ENCODE results near the gene ATP6V0A4. TPM values are rescaled to one million over a fixed set of nuclear protein-coding genes. Genes with fewer than 3 reads are reported as not detected.

ATP6V0A4 gene
- total RNA-seq, 1 donor from 2014 or later: 0.25 TPM

- Histone ChIP-seq H2AFZ (ENCODE audit: low read depth, low read length) (no peak overlapping the region), H3K27ac (ENCODE audit: low read depth, low read length) (no peak overlapping the region), H3K4me3 (ENCODE audit: insufficient read depth, low read depth, low read length) (no peak overlapping the region), H4K20me1 (ENCODE audit: insufficient read depth, low read length) (no peaks in the 10 kb centered on the region), H3K4me1 (ENCODE audit: insufficient read depth, low read length) (no peaks in the 10 kb centered on the region), H3K4me2 (ENCODE audit: low read length) (no peak overlapping the region), H3K9me3 (ENCODE audit: insufficient read depth, low read depth, low read length) (peaks cover 3% of the 10 kb centered on the region), H3K27me3 (ENCODE audit: insufficient read depth, low read length) (peaks cover 2% of the 10 kb centered on the region), H3K79me2 (ENCODE audit: insufficient read depth, low read length) (no peaks in the 10 kb centered on the region), H3K9ac (ENCODE audit: low read length) (no peak overlapping the region), H3K36me3 (ENCODE audit: insufficient read depth, low read length) (no peaks in the 10 kb centered on the region)
- H3K36me3 Mint-ChIP-seq (ENCODE audit: low read depth, unreplicated experiment): peaks cover 2% of the 10 kb centered on the region
- H3K4me1 Mint-ChIP-seq (ENCODE audit: low read depth, unreplicated experiment): no peaks in the 10 kb centered on the region
- FAIRE-seq (no peak), DNase-seq (ENCODE audit: low read depth) (no peak)
- H3K27ac Mint-ChIP-seq (ENCODE audit: unreplicated experiment): no peak overlapping the region
- H3K27me3 Mint-ChIP-seq (ENCODE audit: low read depth, unreplicated experiment): peaks cover 12% of the 10 kb centered on the region
- no peak overlapping the region for H3K4me3 Mint-ChIP-seq (ENCODE audit: unreplicated experiment)
- TF ChIP-seq, protein P1, sequence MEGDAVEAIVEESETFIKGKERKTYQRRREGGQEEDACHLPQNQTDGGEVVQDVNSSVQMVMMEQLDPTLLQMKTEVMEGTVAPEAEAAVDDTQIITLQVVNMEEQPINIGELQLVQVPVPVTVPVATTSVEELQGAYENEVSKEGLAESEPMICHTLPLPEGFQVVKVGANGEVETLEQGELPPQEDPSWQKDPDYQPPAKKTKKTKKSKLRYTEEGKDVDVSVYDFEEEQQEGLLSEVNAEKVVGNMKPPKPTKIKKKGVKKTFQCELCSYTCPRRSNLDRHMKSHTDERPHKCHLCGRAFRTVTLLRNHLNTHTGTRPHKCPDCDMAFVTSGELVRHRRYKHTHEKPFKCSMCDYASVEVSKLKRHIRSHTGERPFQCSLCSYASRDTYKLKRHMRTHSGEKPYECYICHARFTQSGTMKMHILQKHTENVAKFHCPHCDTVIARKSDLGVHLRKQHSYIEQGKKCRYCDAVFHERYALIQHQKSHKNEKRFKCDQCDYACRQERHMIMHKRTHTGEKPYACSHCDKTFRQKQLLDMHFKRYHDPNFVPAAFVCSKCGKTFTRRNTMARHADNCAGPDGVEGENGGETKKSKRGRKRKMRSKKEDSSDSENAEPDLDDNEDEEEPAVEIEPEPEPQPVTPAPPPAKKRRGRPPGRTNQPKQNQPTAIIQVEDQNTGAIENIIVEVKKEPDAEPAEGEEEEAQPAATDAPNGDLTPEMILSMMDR (IDR thresholded peaks at IDR 0.05; ENCODE audit: insufficient read depth, low read depth, low read length): no peak
- no peak for TF ChIP-seq EZH2 (IDR thresholded peaks at IDR 0.05; ENCODE audit: insufficient read depth, low read length)
- H3K9me3 Mint-ChIP-seq (ENCODE audit: unreplicated experiment): peaks cover 6% of the 10 kb centered on the region
These were observed 11.3 kb upstream of the ATP6V0A4 start for GRCh38 chr7:138809346-138809745.

DNA sequence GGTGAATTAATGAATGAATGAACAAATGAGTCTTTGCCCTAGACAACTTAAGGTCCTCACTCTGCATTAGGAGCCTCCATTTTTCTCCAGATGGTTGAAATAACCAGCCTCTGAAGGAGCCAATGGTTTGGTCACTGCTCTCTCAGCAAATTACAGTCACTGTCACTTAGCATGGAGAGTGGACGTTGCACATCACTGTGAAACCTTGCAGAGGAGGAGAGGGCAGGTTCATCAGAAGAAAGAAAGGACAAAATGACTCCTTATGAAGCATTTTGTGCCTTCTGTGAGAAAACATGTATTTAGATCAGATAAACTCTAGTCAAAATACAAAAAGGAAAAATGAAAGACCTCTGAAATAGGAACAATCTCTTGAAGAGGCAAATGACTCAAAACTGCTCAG, 6.6 kb upstream of the ATP6V0A4 start:
- Mint-ChIP-seq H3K36me3 (ENCODE audit: low read depth, unreplicated experiment) (peaks cover 2% of the 10 kb centered on the region), H3K27ac (ENCODE audit: unreplicated experiment) (no peak overlapping the region), H3K4me1 (ENCODE audit: low read depth, unreplicated experiment) (no peaks in the 10 kb centered on the region), H3K4me3 (ENCODE audit: unreplicated experiment) (no peak overlapping the region), H3K27me3 (ENCODE audit: low read depth, unreplicated experiment) (peaks cover 15% of the 10 kb centered on the region), H3K9me3 (ENCODE audit: unreplicated experiment) (peaks cover 6% of the 10 kb centered on the region)
- Histone ChIP-seq H3K36me3 (ENCODE audit: insufficient read depth, low read length) (no peaks in the 10 kb centered on the region), H3K4me2 (ENCODE audit: low read length) (no peak overlapping the region), H3K9me3 (ENCODE audit: insufficient read depth, low read depth, low read length) (peaks cover 3% of the 10 kb centered on the region), H3K4me3 (ENCODE audit: insufficient read depth, low read depth, low read length) (no peak overlapping the region), H3K27ac (ENCODE audit: low read depth, low read length) (no peak overlapping the region), H3K9ac (ENCODE audit: low read length) (no peak overlapping the region), H2AFZ (ENCODE audit: low read depth, low read length) (no peak overlapping the region), H3K79me2 (ENCODE audit: insufficient read depth, low read length) (no peaks in the 10 kb centered on the region), H3K27me3 (ENCODE audit: insufficient read depth, low read length) (peaks cover 5% of the 10 kb centered on the region), H3K4me1 (ENCODE audit: insufficient read depth, low read length) (no peaks in the 10 kb centered on the region), H4K20me1 (ENCODE audit: insufficient read depth, low read length) (no peaks in the 10 kb centered on the region)
- DNase-seq (ENCODE audit: low read depth): no peak
- no peak for FAIRE-seq
- TF ChIP-seq, protein P1 (IDR thresholded peaks at IDR 0.05; ENCODE audit: insufficient read depth, low read depth, low read length): no peak
- TF ChIP-seq EZH2 (IDR thresholded peaks at IDR 0.05; ENCODE audit: insufficient read depth, low read length): no peak

DNA sequence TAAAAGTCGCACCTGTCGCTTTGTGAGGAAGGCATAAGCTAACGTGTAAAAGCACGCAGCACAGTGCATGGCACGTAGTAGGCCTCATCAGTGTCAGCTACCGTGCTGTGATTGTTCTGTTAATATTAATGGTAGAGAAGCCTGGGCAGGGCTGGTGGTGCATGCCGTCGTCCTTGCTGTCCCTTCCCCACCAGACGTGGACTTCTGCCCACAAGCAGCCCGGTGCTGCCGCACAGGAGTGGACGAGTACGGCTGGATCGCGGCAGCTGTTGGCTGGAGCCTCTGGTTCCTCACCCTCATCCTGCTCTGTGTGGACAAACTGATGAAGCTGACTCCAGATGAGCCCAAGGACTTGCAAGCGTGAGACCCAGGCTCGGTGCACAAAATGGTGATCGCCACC, 4.7 kb upstream of the ATP6V0A4 start:
- FAIRE-seq: no peak
- Mint-ChIP-seq H3K27me3 (ENCODE audit: low read depth, unreplicated experiment) (peaks cover 23% of the 10 kb centered on the region), H3K4me1 (ENCODE audit: low read depth, unreplicated experiment) (no peaks in the 10 kb centered on the region)

More for the DNA sequence above, 4.7 kb upstream of the ATP6V0A4 start:
- no peak overlapping the region for H2AFZ ChIP-seq (ENCODE audit: low read depth, low read length)
- no peak overlapping the region for H3K4me3 ChIP-seq (ENCODE audit: insufficient read depth, low read depth, low read length)
- H3K27ac Mint-ChIP-seq (ENCODE audit: unreplicated experiment): no peak overlapping the region
- H3K27me3 ChIP-seq (ENCODE audit: insufficient read depth, low read length): peaks cover 5% of the 10 kb centered on the region
- TF ChIP-seq, protein P1 (IDR thresholded peaks at IDR 0.05; ENCODE audit: insufficient read depth, low read depth, low read length): no peak
- no peak for DNase-seq (ENCODE audit: low read depth)
- H3K9me3 ChIP-seq (ENCODE audit: insufficient read depth, low read depth, low read length): peaks cover under 1% of the 10 kb centered on the region
- no peak overlapping the region for H3K4me2 ChIP-seq (ENCODE audit: low read length)
- H3K36me3 ChIP-seq (ENCODE audit: insufficient read depth, low read length): no peaks in the 10 kb centered on the region
- no peak overlapping the region for H3K9ac ChIP-seq (ENCODE audit: low read length)
- no peak overlapping the region for H3K27ac ChIP-seq (ENCODE audit: low read depth, low read length)
- no peaks in the 10 kb centered on the region for H3K36me3 Mint-ChIP-seq (ENCODE audit: low read depth, unreplicated experiment)
- peaks cover 2% of the 10 kb centered on the region for H3K9me3 Mint-ChIP-seq (ENCODE audit: unreplicated experiment)
- no peaks in the 10 kb centered on the region for H3K79me2 ChIP-seq (ENCODE audit: insufficient read depth, low read length)
- no peaks in the 10 kb centered on the region for H3K4me1 ChIP-seq (ENCODE audit: insufficient read depth, low read length)
- H4K20me1 ChIP-seq (ENCODE audit: insufficient read depth, low read length): no peaks in the 10 kb centered on the region
- no peak overlapping the region for H3K4me3 Mint-ChIP-seq (ENCODE audit: unreplicated experiment)

All from astrocyte (in vitro differentiated cells and primary cell).